Erythroblast (primary cell): ENCODE measurements around the gene PC.

Experiments used
- GATA1 ChIP-seq: IDR thresholded peaks from 2 replicates; pipeline ENCODE4 v1.6.1; 2011; ENCODE audit warnings: low read depth, mild to moderate bottlenecking, control low read depth, low read length, moderate library complexity
- POLR2A ChIP-seq: IDR thresholded peaks from 2 replicates; pipeline ENCODE4 v1.6.1; 2011; ENCODE audit warnings: mild to moderate bottlenecking, low read length

GRCh38 chr11:66850235-66850587 is 108.0 kb downstream of the PC start:
- TF ChIP-seq POLR2A = no peak
- TF ChIP-seq GATA1 = no peak
